GM23338 (cell line): ENCODE data around the gene CSF2. TPM values are rescaled to one million over a fixed set of nuclear protein-coding genes. Genes with fewer than 3 reads are reported as not detected.

Source experiments
- ATAC-seq: fragments of 200-7000 bp; cut with Tn5 transposase; 3 replicates; pipeline ENCODE4 v1.9.1; 2020
- DNase-seq: peaks from one replicate; pipeline ENCODE4 v3.0.0-alpha.2; 2015; ENCODE audit warnings: low spot score
- H2AFZ ChIP-seq: fragments of 200-600 bp; sonication (generic); 2 replicates; pipeline ENCODE4 v1.8.0; 2016; ENCODE audit warnings: antibody characterized with exemption, mild to moderate bottlenecking, moderate library complexity
- H3F3A ChIP-seq: fragments of 200-600 bp; sonication (generic); replicated peaks from 2 replicates; pipeline ENCODE4 v1.8.0; 2017; ENCODE audit warnings: antibody characterized with exemption, mixed run types, low read depth
- H3K27ac ChIP-seq: fragments of 200-600 bp; sonication (generic); 2 replicates; pipeline ENCODE4 v1.6.1; 2016; ENCODE audit warnings: low read depth
- H3K27me3 ChIP-seq: fragments of 200-600 bp; sonication (generic); 2 replicates; pipeline ENCODE4 v1.8.0; 2016; ENCODE audit warnings: mild to moderate bottlenecking, mixed run types, moderate library complexity; ENCODE audit not compliant: insufficient read depth
- H3K36me3 ChIP-seq: fragments of 200-600 bp; sonication (generic); 2 replicates; pipeline ENCODE4 v1.8.0; 2016; ENCODE audit warnings: mild to moderate bottlenecking; ENCODE audit not compliant: insufficient read depth
- H3K4me1 ChIP-seq: fragments of 200-600 bp; sonication (generic); 2 replicates; pipeline ENCODE4 v1.8.0; 2016; ENCODE audit warnings: mild to moderate bottlenecking, moderate library complexity; ENCODE audit not compliant: insufficient read depth
- H3K4me2 ChIP-seq: fragments of 200-600 bp; sonication (generic); 2 replicates; pipeline ENCODE4 v1.7.1; 2017; ENCODE audit warnings: mixed run types
- H3K4me3 ChIP-seq: fragments of 200-600 bp; sonication (generic); 2 replicates; pipeline ENCODE4 v1.6.1; 2016; ENCODE audit warnings: mixed run types
- H3K79me2 ChIP-seq: fragments of 200-600 bp; sonication (generic); replicated peaks from 2 replicates; pipeline ENCODE4 v1.8.0; 2017; ENCODE audit warnings: mild to moderate bottlenecking; ENCODE audit not compliant: insufficient read depth
- H3K9me2 ChIP-seq: fragments of 200-600 bp; sonication (generic); 2 replicates; pipeline ENCODE4 v1.8.0; 2017; ENCODE audit not compliant: insufficient read depth
- H4K20me1 ChIP-seq: fragments of 200-600 bp; sonication (generic); replicated peaks from 2 replicates; pipeline ENCODE4 v1.8.0; 2017; ENCODE audit warnings: mild to moderate bottlenecking; ENCODE audit not compliant: insufficient read depth
- H3K27ac Mint-ChIP-seq: 2 replicates; pipeline ENCODE4 v1.8.0; 2020; ENCODE audit warnings: inconsistent platforms, mild to moderate bottlenecking, moderate library complexity, mixed read lengths
- H3K27me3 Mint-ChIP-seq: 3 replicates; pipeline ENCODE4 v1.8.0; 2022; ENCODE audit warnings: low read depth, mild to moderate bottlenecking, moderate library complexity, mixed read lengths, inconsistent platforms; ENCODE audit not compliant: insufficient read depth, poor library complexity
- H3K36me3 Mint-ChIP-seq: 3 replicates; pipeline ENCODE4 v1.8.0; 2021; ENCODE audit warnings: low read depth, mild to moderate bottlenecking, inconsistent platforms, moderate library complexity, mixed read lengths
- H3K4me1 Mint-ChIP-seq: 3 replicates; pipeline ENCODE4 v1.8.0; 2020; ENCODE audit warnings: mild to moderate bottlenecking, inconsistent platforms, mixed read lengths
- H3K4me3 Mint-ChIP-seq: 3 replicates; pipeline ENCODE4 v1.8.0; 2021; ENCODE audit warnings: moderate library complexity, mild to moderate bottlenecking, inconsistent platforms, mixed read lengths
- H3K9me3 Mint-ChIP-seq: 3 replicates; pipeline ENCODE4 v1.8.0; 2020; ENCODE audit warnings: moderate library complexity, mild to moderate bottlenecking, inconsistent platforms, mixed read lengths
- CREB1 ChIP-seq: fragments of 250-450 bp; sonication (Bioruptor Pico); IDR thresholded peaks from 2 replicates; pipeline ENCODE4 v1.5.0; 2020; ENCODE audit warnings: low read depth, mild to moderate bottlenecking, moderate library complexity
- CTCF ChIP-seq, 2 experiments: fragments of 200-600 bp in 1 of 2; sonication (generic) in 1 of 2; conservative IDR thresholded peaks; 2 replicates each; pipeline versions ENCODE4 v1.5.1 to v1.6.1; 2016 to 2017; ENCODE audit warnings: antibody characterized with exemption in 2 of 2, low read depth in 2 of 2, mild to moderate bottlenecking in 2 of 2, moderate library complexity in 1 of 2
- ETS1 ChIP-seq: IDR thresholded peaks from 2 replicates; pipeline ENCODE4 v1.6.1; 2016; ENCODE audit warnings: antibody characterized with exemption
- EZH2 ChIP-seq: fragments of 200-600 bp; sonication (generic); IDR thresholded peaks from one replicate; pipeline ENCODE4 v1.8.0; 2017; ENCODE audit warnings: antibody characterized with exemption, mild to moderate bottlenecking, low read depth; ENCODE audit not compliant: unreplicated experiment
- NANOG ChIP-seq: IDR thresholded peaks from 2 replicates; pipeline ENCODE4 v1.6.1; 2016; ENCODE audit warnings: antibody characterized with exemption, borderline replicate concordance
- POLR2AphosphoS5 ChIP-seq: IDR thresholded peaks from 2 replicates; pipeline ENCODE4 v1.6.1; 2016; ENCODE audit warnings: antibody characterized with exemption, low read depth
- REST ChIP-seq: IDR thresholded peaks from one replicate; pipeline ENCODE4 v1.6.1; 2018; ENCODE audit warnings: antibody characterized with exemption; ENCODE audit not compliant: unreplicated experiment
- STAT1 ChIP-seq: IDR thresholded peaks from one replicate; pipeline ENCODE4 v1.6.1; 2016; ENCODE audit warnings: antibody characterized with exemption; ENCODE audit not compliant: unreplicated experiment
- ZNF331 ChIP-seq: fragments of 250-450 bp; sonication (Bioruptor Pico); IDR thresholded peaks from 2 replicates; pipeline ENCODE4 v1.5.0; 2020; ENCODE audit warnings: low read depth, mild to moderate bottlenecking, moderate library complexity
- ZNF462 ChIP-seq: fragments of 250-450 bp; sonication (Bioruptor Pico); IDR thresholded peaks from 2 replicates; pipeline ENCODE4 v1.5.0; 2020; ENCODE audit warnings: mild to moderate bottlenecking, moderate library complexity
- polyA plus RNA-seq: library from polyadenylated mRNA; unstranded; fragments of >200 nt; fragmentation: Nextera tagmentation; extraction: Ambion mirVana; gene quantifications from 2 replicates; pipeline ENCODE4 v1.2.1, GENCODE V29; 2016
- total RNA-seq: library from RNA; depleted of rRNA; stranded (reverse); fragments of >200 nt; shearing (Covaris generic); gene quantifications from 2 replicates; pipeline ENCODE4 v1.2.3, GENCODE V29; 2014

Gene CSF2
- total and polyA plus RNA-seq, 2 experiments from 2014 or later: not detected

- no peak for TF ChIP-seq CTCF (conservative IDR thresholded peaks at IDR 0.05; ENCODE audit: low read depth in 2 of 2)
Observed at GRCh38 chr5:132049559-132049958, 24.0 kb upstream of the CSF2 start (continued).

GRCh38 chr5:132050136-132050535, 23.5 kb upstream of the CSF2 start:
- Histone ChIP-seq H4K20me1 (no peaks in the 10 kb centered on the region), H3F3A (no peaks in the 10 kb centered on the region), H3K4me2 (no peak overlapping the region), H3K4me1 (0 out of 2 replicates have a peak, but pooled peaks cover 14% of the 10 kb centered on the region), H3K36me3 (no peaks in the 10 kb centered on the region; the same call in 1 of the 2 replicates), H3K9me2 (no peaks in the 10 kb centered on the region), H3K27me3 (no peaks in the 10 kb centered on the region), H3K27ac (no peak overlapping the region), H3K79me2 (no peaks in the 10 kb centered on the region), H2AFZ (no peak overlapping the region), H3K4me3 (no peak overlapping the region)
- H3K27me3 Mint-ChIP-seq: no peaks in the 10 kb centered on the region
- no peak overlapping the region for H3K27ac Mint-ChIP-seq
- H3K4me1 Mint-ChIP-seq: peaks cover 15% of the 10 kb centered on the region
- H3K9me3 Mint-ChIP-seq: no peaks in the 10 kb centered on the region
- ATAC-seq: no peak
- no peak for DNase-seq
- H3K36me3 Mint-ChIP-seq: no peaks in the 10 kb centered on the region
- no peak overlapping the region for H3K4me3 Mint-ChIP-seq
- no peak for TF ChIP-seq ZNF331
- no peak for TF ChIP-seq POLR2AphosphoS5
- no peak for TF ChIP-seq REST
- TF ChIP-seq CTCF (conservative IDR thresholded peaks at IDR 0.05; ENCODE audit: low read depth in 2 of 2): no peak
- no peak for TF ChIP-seq NANOG
- TF ChIP-seq EZH2: no peak
- no peak for TF ChIP-seq ETS1
- TF ChIP-seq CREB1 (CRISPR knock-in tag): no peak
- no peak for TF ChIP-seq STAT1
- no peak for TF ChIP-seq ZNF462 (CRISPR knock-in tag)
